Measurements from ENCODE around the gene KCNQ1. TPM values are rescaled to one million over a fixed set of nuclear protein-coding genes. Genes with fewer than 3 reads are reported as not detected.
A peak's percentile ranks its signal among the peaks of the same experiment; 100 is the strongest.

Gene KCNQ1
- polyA plus RNA-seq, 5 donors: 6.2 to 11.5 (median 8.5) TPM

DNA sequence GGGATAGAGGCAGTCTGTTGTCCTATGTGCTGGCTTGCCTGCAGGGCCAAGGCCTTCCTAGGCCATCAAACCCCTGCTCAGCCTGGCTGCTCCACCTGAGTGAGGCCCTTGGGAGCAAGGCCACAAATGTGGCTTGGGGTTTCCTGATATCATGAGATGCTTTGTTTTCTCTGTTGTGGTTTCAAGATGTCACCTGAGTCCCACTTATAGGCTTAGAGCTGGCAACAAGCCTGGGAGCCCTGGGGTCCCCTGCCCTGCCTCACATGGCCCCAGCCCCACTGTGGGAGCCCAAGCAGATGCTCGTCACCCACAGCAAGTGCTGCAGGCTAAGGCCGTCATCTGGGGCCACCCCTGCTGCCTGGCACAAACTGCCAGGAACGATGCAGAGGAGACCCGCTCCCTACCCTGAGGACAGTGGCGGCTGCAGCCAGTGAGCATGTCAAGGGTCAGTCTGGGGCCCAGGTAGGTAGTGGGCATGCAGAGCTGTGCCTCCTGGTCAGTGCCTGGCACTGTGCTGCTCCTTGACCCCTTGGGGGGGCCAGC lies 330.3 kb downstream of the KCNQ1 start:
- no peak for DNase-seq

GRCh38 chr11:2775626-2776350 lies 331.0 kb downstream of the KCNQ1 start:
- DNase-seq: no peak

DNA sequence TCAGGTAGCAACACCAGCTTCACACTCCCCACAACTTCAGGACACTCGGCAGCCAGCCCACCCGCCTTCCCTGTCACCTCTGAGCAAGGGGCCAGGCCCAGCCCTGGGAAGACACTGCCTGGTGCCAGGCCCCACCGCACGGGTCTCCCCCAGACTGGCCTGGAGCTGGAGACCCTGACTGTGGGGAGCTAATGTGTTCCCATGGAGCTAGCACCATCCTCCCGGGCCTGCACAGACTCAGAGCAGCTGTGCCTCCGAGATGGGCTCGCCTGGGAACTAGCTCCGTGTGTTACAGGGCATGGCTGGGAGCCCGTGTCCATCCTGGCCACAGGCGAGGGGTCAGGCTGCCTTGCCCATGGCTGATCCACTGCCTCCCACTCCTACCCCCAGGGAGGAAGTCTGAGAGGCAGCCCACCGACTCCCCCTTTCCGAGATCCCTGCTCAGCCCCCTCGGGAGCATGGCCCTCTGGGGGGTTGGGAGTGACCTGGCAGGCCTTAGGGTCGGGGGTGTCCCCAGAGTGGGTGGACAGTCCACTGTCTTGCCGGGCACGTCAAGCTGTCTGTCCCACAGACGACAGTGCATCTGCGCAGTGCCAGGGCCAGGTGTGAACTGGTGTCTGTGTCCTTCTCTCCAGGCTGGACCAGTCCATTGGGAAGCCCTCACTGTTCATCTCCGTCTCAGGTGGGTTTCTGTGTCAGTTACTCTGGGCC lies 331.7 kb downstream of the KCNQ1 start:
- no peak for DNase-seq

GRCh38 chr11:2777386-2777785 lies 332.6 kb downstream of the KCNQ1 start:
- no peak for DNase-seq

DNA sequence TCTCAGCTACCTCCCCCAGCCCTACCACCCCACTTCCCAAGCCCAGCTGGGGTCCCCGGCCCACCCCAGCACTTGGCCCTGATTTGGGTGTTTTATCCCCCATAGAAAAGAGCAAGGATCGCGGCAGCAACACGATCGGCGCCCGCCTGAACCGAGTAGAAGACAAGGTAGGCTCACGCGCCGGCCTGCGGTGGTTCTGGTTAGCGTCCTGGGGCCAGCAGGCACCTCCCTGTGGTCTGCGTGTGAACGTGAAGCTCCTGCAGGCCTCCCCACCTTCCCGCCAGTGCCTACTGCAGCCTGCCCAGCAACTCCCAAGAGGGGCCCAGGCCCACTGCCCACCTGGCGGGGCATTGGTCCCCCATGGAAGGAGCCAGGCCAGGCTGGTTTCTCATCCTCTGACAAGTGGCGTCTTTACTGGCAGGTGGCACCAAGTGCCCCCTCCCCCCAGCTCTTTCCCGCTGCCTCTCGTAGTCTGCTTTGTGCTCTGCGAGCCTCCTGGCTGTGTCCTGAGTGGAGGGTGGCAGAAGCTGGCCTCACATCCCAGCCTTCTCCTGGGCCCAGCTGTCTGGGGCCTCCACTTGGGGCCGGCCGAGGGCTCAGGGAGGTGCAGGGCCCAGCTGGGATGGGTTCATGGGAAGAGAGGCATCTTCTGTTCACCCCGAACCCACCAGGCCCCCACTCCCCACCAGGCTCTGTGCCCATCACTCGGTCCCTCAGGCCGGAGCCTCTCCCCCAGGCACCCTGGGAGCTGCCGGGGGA lies 333.2 kb downstream of the KCNQ1 start:
- DNase-seq: no peak

DNA sequence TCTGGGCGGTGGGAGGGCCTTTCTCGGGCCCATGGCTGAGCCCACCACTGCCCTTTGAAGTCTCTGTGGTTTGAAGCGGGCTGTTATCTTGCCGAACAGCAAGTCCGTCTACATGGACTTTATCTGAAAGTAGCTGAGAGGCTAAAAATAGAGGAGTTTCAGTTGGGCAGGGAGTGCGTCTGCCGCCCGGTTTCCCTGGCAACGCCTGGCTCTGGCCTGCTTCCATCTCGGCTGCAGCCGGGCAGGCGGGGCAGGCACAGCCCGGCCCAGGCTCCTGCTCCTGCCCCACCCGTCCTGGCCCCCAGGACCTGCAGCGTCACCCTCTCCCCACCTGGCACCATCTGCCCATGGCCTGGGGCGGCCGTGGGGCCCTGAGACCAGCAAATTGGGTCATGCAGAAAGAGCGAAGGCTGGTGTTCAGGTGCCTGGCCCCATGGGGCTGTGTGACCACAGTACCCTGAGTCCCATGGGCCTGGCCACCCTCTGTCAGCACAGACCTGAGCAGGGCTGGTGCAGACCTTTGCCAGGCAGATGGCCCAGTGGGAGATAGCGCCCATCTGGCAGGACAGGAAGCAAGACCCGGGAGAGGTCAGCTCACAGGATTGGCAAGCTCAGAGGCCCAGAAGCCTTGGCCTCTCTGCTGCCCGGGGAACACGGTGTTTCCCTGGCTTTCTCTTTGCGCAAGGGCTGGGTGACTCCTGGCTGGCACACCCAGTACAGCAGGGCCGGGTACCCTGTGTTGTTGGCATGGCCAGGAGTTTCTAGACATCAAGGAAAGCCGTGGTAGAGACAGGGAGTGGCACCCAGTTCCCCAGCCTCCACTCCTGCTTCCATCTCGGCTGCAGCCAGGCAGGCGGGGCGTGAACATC lies 334.1 kb downstream of the KCNQ1 start:
- DNase-seq: peak; percentile 87 to 88

DNA sequence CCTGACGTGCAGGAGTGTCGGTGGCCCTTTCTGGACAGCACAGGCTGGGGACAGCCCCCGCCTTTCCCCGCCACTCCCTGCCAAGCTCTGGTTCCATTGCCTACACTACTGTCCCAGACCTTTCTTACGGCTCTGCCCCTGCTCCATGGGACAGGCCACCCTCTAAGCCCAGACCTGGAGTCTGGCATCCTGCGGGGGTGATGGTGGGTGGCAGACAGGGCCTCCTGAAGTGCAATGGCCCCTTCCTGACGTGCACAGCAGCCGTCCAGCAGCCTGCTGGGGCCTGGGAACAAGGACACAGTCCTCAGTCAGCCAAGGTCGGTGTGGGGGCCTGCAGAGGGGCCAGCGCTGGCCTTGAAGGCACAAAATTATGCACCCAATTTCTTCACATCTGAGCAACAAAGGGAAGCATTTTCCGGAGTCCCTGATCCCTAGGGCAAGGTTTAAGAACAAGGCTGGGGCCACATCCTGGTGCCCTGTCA lies 334.7 kb downstream of the KCNQ1 start:
- no peak for DNase-seq

GRCh38 chr11:2779981-2780849 lies 335.4 kb downstream of the KCNQ1 start:
- DNase-seq: peak; percentile 68 to 75

GRCh38 chr11:2780850-2781407 lies 336.1 kb downstream of the KCNQ1 start:
- DNase-seq: no peak

GRCh38 chr11:2781408-2782274 lies 336.8 kb downstream of the KCNQ1 start:
- no peak for DNase-seq

GRCh38 chr11:2782769-2783168 lies 338.0 kb downstream of the KCNQ1 start:
- DNase-seq: no peak

DNA sequence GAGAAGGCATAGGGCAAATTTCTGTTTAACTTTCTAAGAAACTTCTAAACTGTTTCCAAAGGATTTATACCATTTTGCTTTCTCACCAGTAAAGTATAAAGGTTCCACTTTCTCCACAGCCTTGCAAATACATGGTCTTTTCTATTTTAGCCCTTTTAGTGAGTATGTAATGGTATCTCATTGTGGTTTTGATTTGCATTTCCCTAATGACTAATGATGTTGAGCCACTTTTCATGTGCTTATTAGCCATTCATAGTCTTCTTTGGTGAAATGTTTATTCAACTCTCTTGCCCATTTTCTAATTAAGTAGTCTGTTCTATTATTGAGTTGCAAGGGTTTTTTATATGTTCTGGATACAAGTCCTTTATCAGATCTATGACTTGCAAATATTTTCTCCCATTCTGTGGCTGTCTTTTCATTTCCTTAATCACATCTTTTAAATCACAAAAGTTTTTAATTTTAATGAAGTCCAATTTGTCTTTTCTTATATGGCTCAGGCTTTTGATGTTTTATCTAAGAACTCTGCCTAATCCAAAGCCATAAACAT lies 338.8 kb downstream of the KCNQ1 start:
- DNase-seq: no peak

DNA sequence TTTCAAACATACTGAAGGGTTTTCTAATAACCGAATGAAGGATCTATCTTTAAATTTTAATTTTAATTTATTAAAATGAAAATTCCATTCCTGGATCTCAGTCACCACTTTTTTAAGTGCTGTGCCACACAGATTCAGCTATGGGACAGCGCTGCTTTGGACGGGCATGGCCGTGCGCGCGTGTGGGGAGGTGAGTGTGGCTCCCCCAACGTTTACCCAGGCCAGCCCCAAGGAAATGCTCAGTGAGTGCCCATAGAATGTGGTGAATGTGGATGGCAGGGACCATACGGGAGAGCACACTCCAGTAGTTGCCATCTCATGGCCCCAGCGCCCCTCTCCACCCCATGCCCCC lies 343.0 kb downstream of the KCNQ1 start:
- DNase-seq: no peak

DNA sequence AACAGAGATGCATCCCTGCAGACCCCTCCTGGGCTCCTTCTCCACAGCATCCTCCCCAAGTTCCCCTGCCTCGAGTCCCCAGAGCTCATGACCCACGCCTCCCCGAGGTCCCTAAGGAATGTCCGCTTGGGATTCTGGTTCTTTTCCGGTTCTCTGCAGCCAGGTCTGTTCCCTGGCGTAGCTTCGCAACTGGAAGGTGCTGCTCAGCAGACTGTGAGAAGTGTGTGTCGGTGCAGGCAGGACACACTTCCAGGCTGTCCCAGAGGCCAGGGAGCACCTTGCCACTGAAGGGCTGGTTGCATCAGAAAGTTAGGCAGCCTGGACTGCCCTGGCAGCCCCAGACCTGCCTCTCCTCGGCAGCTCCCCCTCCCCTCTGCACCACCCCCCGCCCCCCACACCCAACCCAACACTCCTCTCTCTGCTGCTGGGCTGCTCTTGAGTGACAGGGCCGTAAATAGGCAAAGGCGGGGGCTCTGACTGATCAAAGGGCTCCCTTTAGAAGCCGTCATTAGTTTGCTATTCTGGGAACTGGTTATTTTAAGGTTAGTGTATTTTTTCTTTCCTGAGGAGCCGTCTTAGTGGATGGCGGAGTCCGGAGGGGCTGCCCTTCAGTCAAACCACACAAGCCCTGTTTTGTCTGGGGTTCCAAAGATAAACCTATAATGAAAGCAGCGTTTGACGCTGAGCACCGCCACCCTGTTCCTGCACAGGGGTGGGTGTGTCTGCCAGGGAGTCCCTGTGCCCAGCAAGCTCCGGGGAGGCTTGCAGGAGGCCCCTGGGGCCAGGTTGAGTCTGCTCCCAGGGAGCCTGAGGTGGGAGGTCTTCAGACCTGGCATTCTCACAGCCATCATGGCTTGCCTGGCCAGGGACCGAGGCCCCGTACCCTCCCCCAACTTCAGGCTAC lies 343.6 kb downstream of the KCNQ1 start:
- no peak for DNase-seq

- no peak for DNase-seq
These were observed 344.5 kb downstream of the KCNQ1 start for GRCh38 chr11:2789331-2789730.

GRCh38 chr11:2789791-2790567 lies 345.2 kb downstream of the KCNQ1 start:
- no peak for DNase-seq

GRCh38 chr11:2790568-2790921 lies 345.7 kb downstream of the KCNQ1 start:
- no peak for DNase-seq

Data from right lung (tissue), 5 donors.